ENCODE measurements around the gene TP53BP2.
"Not testable (repeated sequence)": the region's sequence is repeated elsewhere in the genome, so short reads cannot be mapped to it uniquely, and the experiment has no call there.

TP53BP2 gene
- total RNA-seq = 113 to 164 (median 138) reads per million in 3 experiments

GRCh38 chr1:223845810-223846682 lies at the start of gene TP53BP2:
Gene TP53BP2, minus strand, starts transcription at chr1:223845947. Its CDS starts 267 bp downstream, at chr1:223845680.
- DNase-seq = peak; percentile 90

GRCh38 chr1:223890494-223890893 lies 44.7 kb upstream of the TP53BP2 start:
- not testable (repeated sequence) for DNase-seq

GRCh38 chr1:223889319-223889718 lies 43.6 kb upstream of the TP53BP2 start:
- DNase-seq = not testable (repeated sequence)

- DNase-seq = no peak
These were observed 42.1 kb upstream of the TP53BP2 start for GRCh38 chr1:223887747-223888418.

- DNase-seq = no peak
These were observed 40.8 kb upstream of the TP53BP2 start for GRCh38 chr1:223886516-223886921.

- no peak for DNase-seq
These were observed 39.9 kb upstream of the TP53BP2 start for GRCh38 chr1:223885614-223886013.

GRCh38 chr1:223878598-223879325 lies 33.0 kb upstream of the TP53BP2 start:
- no peak for DNase-seq

GRCh38 chr1:223877804-223878203 lies 32.1 kb upstream of the TP53BP2 start:
- DNase-seq = no peak

GRCh38 chr1:223876590-223876989 lies 30.8 kb upstream of the TP53BP2 start:
- DNase-seq = no peak

- DNase-seq = no peak
These were observed 27.3 kb upstream of the TP53BP2 start for GRCh38 chr1:223873044-223873443.

GRCh38 chr1:223872308-223872901 lies 26.7 kb upstream of the TP53BP2 start:
- DNase-seq = no peak

GRCh38 chr1:223870617-223871574 lies 25.1 kb upstream of the TP53BP2 start:
- no peak for DNase-seq

GRCh38 chr1:223864599-223865368 lies 19.0 kb upstream of the TP53BP2 start:
- not testable (repeated sequence) for DNase-seq

- DNase-seq = no peak
These were observed 18.3 kb upstream of the TP53BP2 start for GRCh38 chr1:223864084-223864483.

GRCh38 chr1:223861904-223862303 lies 16.2 kb upstream of the TP53BP2 start:
- DNase-seq = no peak

GRCh38 chr1:223860051-223860622 lies 14.4 kb upstream of the TP53BP2 start:
- DNase-seq = no peak

- no peak for DNase-seq
These were observed 13.3 kb upstream of the TP53BP2 start for GRCh38 chr1:223859058-223859457.

- no peak for DNase-seq
These were observed 10.6 kb upstream of the TP53BP2 start for GRCh38 chr1:223856386-223856785.

GRCh38 chr1:223853748-223854147 lies 8.0 kb upstream of the TP53BP2 start:
- no peak for DNase-seq

- DNase-seq = no peak
These were observed 7.5 kb upstream of the TP53BP2 start for GRCh38 chr1:223853275-223853674.
